Smooth muscle cell (in vitro differentiated cells): ENCODE data around the gene CCDC137. TPM values are rescaled to one million over a fixed set of nuclear protein-coding genes. Genes with fewer than 3 reads are reported as not detected.

ENCODE experiments used
- DNase-seq: peaks from one replicate; lab custom pipeline; 2025; ENCODE audit not compliant: unreplicated experiment; lab: John Stamatoyannopoulos, UW
- H2AFZ ChIP-seq: fragments of 200-600 bp; sonication (generic); 2 replicates; pipeline ENCODE4 v1.6.0; 2016; ENCODE audit warnings: antibody characterized with exemption, low read depth, mild to moderate bottlenecking
- H3F3A ChIP-seq: fragments of 200-600 bp; sonication (generic); 2 replicates; pipeline ENCODE4 v1.6.0; 2017; ENCODE audit warnings: antibody characterized with exemption, low read depth
- H3K27ac ChIP-seq: fragments of 200-600 bp; sonication (generic); 2 replicates; pipeline ENCODE4 v1.5.1; 2016; ENCODE audit warnings: low read depth, mild to moderate bottlenecking
- H3K27me3 ChIP-seq: fragments of 200-600 bp; sonication (generic); 2 replicates; pipeline ENCODE4 v1.6.1; 2016; ENCODE audit warnings: low read depth, mild to moderate bottlenecking
- H3K36me3 ChIP-seq: fragments of 200-600 bp; sonication (generic); 2 replicates; pipeline ENCODE4 v1.5.1; 2016; ENCODE audit warnings: low read depth
- H3K4me1 ChIP-seq: fragments of 200-600 bp; sonication (generic); 2 replicates; pipeline ENCODE4 v1.5.1; 2016; ENCODE audit warnings: low read depth
- H3K4me2 ChIP-seq: fragments of 200-600 bp; sonication (generic); 2 replicates; pipeline ENCODE4 v1.6.0; 2016; ENCODE audit warnings: mild to moderate bottlenecking
- H3K4me3 ChIP-seq: fragments of 200-600 bp; sonication (generic); 2 replicates; pipeline ENCODE4 v1.5.1; 2016; ENCODE audit warnings: mild to moderate bottlenecking
- H3K79me2 ChIP-seq: fragments of 200-600 bp; sonication (generic); 2 replicates; pipeline ENCODE4 v1.6.0; 2016; ENCODE audit warnings: low read depth, mild to moderate bottlenecking
- H3K9ac ChIP-seq: fragments of 200-600 bp; sonication (generic); 2 replicates; pipeline ENCODE4 v1.6.0; 2016; ENCODE audit warnings: low read depth
- H3K9me3 ChIP-seq: fragments of 200-600 bp; sonication (generic); replicated peaks from 2 replicates; pipeline ENCODE4 v1.5.1; 2016; ENCODE audit warnings: low read depth
- H4K20me1 ChIP-seq: fragments of 200-600 bp; sonication (generic); 2 replicates; pipeline ENCODE4 v1.6.0; 2016; ENCODE audit warnings: low read depth
- WGBS: methylation state at CpG from one replicate; pipeline ENCODE4 v1.1.7; 2016; ENCODE audit warnings: low lambda C conversion rate; 5-methylcytosine and 5-hydroxymethylcytosine counted together
- polyA plus RNA-seq: library from polyadenylated mRNA; unstranded; fragments of >200 nt; fragmentation: Nextera tagmentation; extraction: Ambion mirVana; gene quantifications from 2 replicates; pipeline ENCODE4 v1.2.1, GENCODE V29; 2016
- total RNA-seq: library from RNA; depleted of rRNA; stranded (reverse); fragments of >200 nt; gene quantifications from 2 replicates; pipeline ENCODE4 v1.2.3, GENCODE V29; 2014
- TF ChIP-seq, protein P1 (sequence below): fragments of 200-600 bp; sonication (generic); IDR thresholded peaks from 2 replicates; pipeline ENCODE4 v1.5.1; 2017; ENCODE audit warnings: borderline replicate concordance, mild to moderate bottlenecking, antibody characterized with exemption; ENCODE audit not compliant: insufficient read depth, poor library complexity, severe bottlenecking

Gene CCDC137
- total and polyA plus RNA-seq, 2 experiments from 2014 or later: 5.0 to 24.6 TPM

DNA sequence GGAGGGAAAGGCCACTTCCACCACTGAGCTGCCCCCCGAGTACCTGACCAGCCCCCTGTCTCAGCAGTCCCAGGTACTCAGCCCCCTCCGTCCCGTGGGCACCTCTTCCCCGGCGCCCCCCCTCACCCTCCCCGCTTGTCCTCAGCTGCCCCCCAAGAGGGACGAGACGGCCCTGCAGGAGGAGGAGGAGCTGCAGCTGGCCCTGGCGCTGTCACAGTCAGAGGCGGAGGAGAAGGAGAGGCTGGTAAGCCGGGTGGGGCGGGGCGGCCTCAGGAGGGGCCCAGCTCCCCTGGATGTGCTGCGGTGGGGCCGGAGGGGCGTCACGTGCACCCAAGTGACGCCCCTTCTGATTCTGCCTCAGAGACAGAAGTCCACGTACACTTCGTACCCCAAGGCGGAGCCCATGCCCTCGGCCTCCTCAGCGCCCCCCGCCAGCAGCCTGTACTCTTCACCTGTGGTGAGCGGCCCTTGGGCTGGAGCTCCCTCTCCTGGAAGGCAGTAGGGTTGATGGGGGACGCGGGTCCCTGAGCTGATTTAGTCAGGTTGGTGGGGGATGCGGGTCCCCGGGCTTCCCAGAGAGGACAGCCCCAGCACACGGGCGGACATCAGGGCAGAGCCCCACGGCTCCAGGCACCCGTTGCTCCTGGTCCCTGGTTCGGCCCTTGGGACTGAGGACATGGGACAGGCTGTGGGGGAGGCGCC, 27.1 kb downstream of the CCDC137 start:
- H3K9me3 ChIP-seq: no peaks in the 10 kb centered on the region
- H3K27ac ChIP-seq: no peak overlapping the region
- no peaks in the 10 kb centered on the region for H3K36me3 ChIP-seq
- H3K4me3 ChIP-seq: no peak overlapping the region
- no peaks in the 10 kb centered on the region for H3K4me1 ChIP-seq
- no peaks in the 10 kb centered on the region for H3K27me3 ChIP-seq
- TF ChIP-seq, protein P1, sequence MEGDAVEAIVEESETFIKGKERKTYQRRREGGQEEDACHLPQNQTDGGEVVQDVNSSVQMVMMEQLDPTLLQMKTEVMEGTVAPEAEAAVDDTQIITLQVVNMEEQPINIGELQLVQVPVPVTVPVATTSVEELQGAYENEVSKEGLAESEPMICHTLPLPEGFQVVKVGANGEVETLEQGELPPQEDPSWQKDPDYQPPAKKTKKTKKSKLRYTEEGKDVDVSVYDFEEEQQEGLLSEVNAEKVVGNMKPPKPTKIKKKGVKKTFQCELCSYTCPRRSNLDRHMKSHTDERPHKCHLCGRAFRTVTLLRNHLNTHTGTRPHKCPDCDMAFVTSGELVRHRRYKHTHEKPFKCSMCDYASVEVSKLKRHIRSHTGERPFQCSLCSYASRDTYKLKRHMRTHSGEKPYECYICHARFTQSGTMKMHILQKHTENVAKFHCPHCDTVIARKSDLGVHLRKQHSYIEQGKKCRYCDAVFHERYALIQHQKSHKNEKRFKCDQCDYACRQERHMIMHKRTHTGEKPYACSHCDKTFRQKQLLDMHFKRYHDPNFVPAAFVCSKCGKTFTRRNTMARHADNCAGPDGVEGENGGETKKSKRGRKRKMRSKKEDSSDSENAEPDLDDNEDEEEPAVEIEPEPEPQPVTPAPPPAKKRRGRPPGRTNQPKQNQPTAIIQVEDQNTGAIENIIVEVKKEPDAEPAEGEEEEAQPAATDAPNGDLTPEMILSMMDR: no peak
- no peak overlapping the region for H3K9ac ChIP-seq
- H3K79me2 ChIP-seq: peaks cover 22% of the 10 kb centered on the region
- peaks cover 68% of the 10 kb centered on the region for H4K20me1 ChIP-seq
- H2AFZ ChIP-seq: no peak overlapping the region
- H3F3A ChIP-seq: peaks cover 3% of the 10 kb centered on the region
- DNase-seq: no peak
- no peak overlapping the region for H3K4me2 ChIP-seq
- 93% methylated on average over 18 of the region's 35 CpGs for WGBS

- Histone ChIP-seq H4K20me1 (peaks cover 62% of the 10 kb centered on the region), H3K4me3 (no peak overlapping the region), H3K4me1 (no peaks in the 10 kb centered on the region), H3K9me3 (no peaks in the 10 kb centered on the region), H3K27me3 (no peaks in the 10 kb centered on the region), H3K79me2 (peaks cover 25% of the 10 kb centered on the region), H3K4me2 (no peak overlapping the region), H2AFZ (no peak overlapping the region), H3K36me3 (no peaks in the 10 kb centered on the region), H3K9ac (no peak overlapping the region), H3K27ac (no peak overlapping the region), H3F3A (peaks cover 3% of the 10 kb centered on the region)
- over 99% methylated on average over 17 of the region's 19 CpGs for WGBS
- no peak for DNase-seq
- TF ChIP-seq, protein P1: no peak
Observed at GRCh38 chr17:81694810-81695209, 28.3 kb downstream of the CCDC137 start.

GRCh38 chr17:81695211-81695610, 28.7 kb downstream of the CCDC137 start:
- no peaks in the 10 kb centered on the region for H3K36me3 ChIP-seq
- TF ChIP-seq, protein P1: no peak
- no peaks in the 10 kb centered on the region for H3K27me3 ChIP-seq
- H3K4me2 ChIP-seq: no peak overlapping the region
- H3K4me3 ChIP-seq: no peak overlapping the region
- H3K79me2 ChIP-seq: peaks cover 28% of the 10 kb centered on the region
- WGBS: 96% methylated on average over 6 of the region's 6 CpGs
- no peak overlapping the region for H2AFZ ChIP-seq
- H3K4me1 ChIP-seq: no peaks in the 10 kb centered on the region
- peaks cover 58% of the 10 kb centered on the region for H4K20me1 ChIP-seq
- H3K9ac ChIP-seq: no peak overlapping the region
- no peak for DNase-seq
- no peak overlapping the region for H3K27ac ChIP-seq
- no peaks in the 10 kb centered on the region for H3K9me3 ChIP-seq
- peaks cover 3% of the 10 kb centered on the region for H3F3A ChIP-seq

GRCh38 chr17:81695801-81696200, 29.3 kb downstream of the CCDC137 start:
- Histone ChIP-seq H3K9ac (no peak overlapping the region), H3K9me3 (no peaks in the 10 kb centered on the region), H4K20me1 (peaks cover 55% of the 10 kb centered on the region), H3K27ac (no peak overlapping the region), H3K79me2 (peaks cover 34% of the 10 kb centered on the region), H3K4me1 (no peaks in the 10 kb centered on the region), H3K27me3 (no peaks in the 10 kb centered on the region), H3F3A (peaks cover 3% of the 10 kb centered on the region), H3K4me3 (no peak overlapping the region), H3K36me3 (no peaks in the 10 kb centered on the region), H3K4me2 (no peak overlapping the region), H2AFZ (no peak overlapping the region)
- no peak for DNase-seq
- WGBS: 89% methylated on average over 22 of the region's 22 CpGs
- TF ChIP-seq, protein P1: no peak
